Gastroesophageal sphincter (tissue), 4 donors: ENCODE results near the gene ADGRL2. TPM values are rescaled to one million over a fixed set of nuclear protein-coding genes. Genes with fewer than 3 reads are reported as not detected.
"Not testable (repeated sequence)": the region's sequence is repeated elsewhere in the genome, so short reads cannot be mapped to it uniquely, and the experiment has no call there.

Source experiments
- ATAC-seq: fragments of 150-250 bp; one replicate; pipeline ENCODE4 v1.9.1; 2016; ENCODE audit warnings: mild to moderate bottlenecking, moderate library complexity
- H3K27ac ChIP-seq, 4 donors: fragments of 200-600 bp; sonication (generic) in 3 of 4; 1 replicate in 3 of 4; 2 replicates in 1 of 4; pipeline ENCODE4 v1.5.1; 2016 to 2019
- H3K27me3 ChIP-seq: fragments of 200-600 bp; sonication (generic); one replicate; pipeline ENCODE4 v1.5.1; 2019
- H3K36me3 ChIP-seq, 2 donors: fragments of 200-600 bp; sonication (generic); one replicate each; pipeline ENCODE4 v1.5.1; 2019; ENCODE audit warnings: control low read depth in 1 of 2
- H3K4me1 ChIP-seq, 3 donors: fragments of 200-600 bp; sonication (generic); 1 replicate in 2 of 3; 2 replicates in 1 of 3; pipeline ENCODE4 v1.5.1; 2016 to 2019; ENCODE audit warnings: control low read depth in 2 of 3
- H3K4me3 ChIP-seq, 2 donors: fragments of 200-600 bp; sonication (generic); one replicate each; pipeline ENCODE4 v1.5.1; 2019; ENCODE audit warnings: mild to moderate bottlenecking in 1 of 2, moderate library complexity in 1 of 2
- H3K9me3 ChIP-seq, 3 donors: fragments of 200-600 bp; sonication (generic); one replicate each; pipeline ENCODE4 v1.5.1; 2017 to 2019; ENCODE audit warnings: control low read depth in 2 of 3
- CTCF ChIP-seq, 4 experiments: fragments of 200-600 bp in 2 of 4; fragments of 450-650 bp in 2 of 4; sonication (generic) in 1 of 4; IDR thresholded peaks; one replicate each; pipeline ENCODE4 v1.5.1; 2017 to 2019; ENCODE audit warnings: antibody characterized with exemption in 4 of 4, mild to moderate bottlenecking in 2 of 4, moderate library complexity in 2 of 4
- EP300 ChIP-seq: sonication (generic); formaldehyde crosslinking; IDR thresholded peaks from one replicate; pipeline ENCODE4 v1.6.1; 2017; ENCODE audit warnings: antibody characterized with exemption, mild to moderate bottlenecking
- POLR2A ChIP-seq, 2 donors: fragments of 450-650 bp; IDR thresholded peaks; one replicate each; pipeline ENCODE4 v1.6.1; 2017; ENCODE audit warnings: antibody characterized with exemption in 2 of 2, mild to moderate bottlenecking in 2 of 2, moderate library complexity in 1 of 2
- POLR2AphosphoS5 ChIP-seq: sonication (generic); formaldehyde crosslinking; IDR thresholded peaks from one replicate; pipeline ENCODE4 v1.6.1; 2017; ENCODE audit warnings: antibody characterized with exemption
- WGBS, 2 donors: methylation state at CpG; one replicate each; pipeline ENCODE4 v1.1.5; 2018; ENCODE audit warnings: low coverage in 1 of 2; 5-methylcytosine and 5-hydroxymethylcytosine counted together
- total RNA-seq, 4 donors: library from RNA; depleted of rRNA; stranded (reverse); fragments of >200 nt; gene quantifications; one replicate each; pipeline ENCODE4 v1.1.0, GENCODE V29; 2016

ADGRL2 gene
- total RNA-seq, 4 donors from 2014 or later: 68.9 to 141 (median 83.8) TPM

DNA sequence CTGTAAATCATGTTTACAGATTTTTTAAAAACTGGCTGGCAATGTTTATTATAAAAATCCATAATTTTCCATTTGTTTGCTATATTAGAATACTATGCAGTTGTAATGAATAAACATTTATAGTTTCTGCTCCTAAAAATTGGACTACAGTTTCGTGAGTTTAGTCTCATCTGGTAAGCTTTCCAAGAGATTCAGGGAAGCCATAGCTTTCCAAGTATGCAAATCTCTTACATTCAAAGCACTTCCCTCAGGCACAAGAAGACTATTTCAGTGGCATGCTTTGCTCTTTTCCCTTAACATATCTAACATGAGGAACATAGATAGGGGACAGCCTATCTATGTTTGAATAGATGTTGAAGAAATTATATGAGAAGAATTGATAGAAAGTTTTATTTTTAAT, 77.2 kb downstream of the ADGRL2 start:
- peaks cover 0 to 51% (median 6%) of the 10 kb centered on the region in 3 donors for H3K4me1 ChIP-seq
- 7 to 20% methylated on average over 1 of the region's 1 CpG for WGBS, 2 donors
- no peaks in the 10 kb centered on the region for H3K9me3 ChIP-seq
- TF ChIP-seq CTCF (IDR thresholded peaks at IDR 0.05) (no peak), POLR2AphosphoS5 (no peak), POLR2A (IDR thresholded peaks at IDR 0.05) (no peak), EP300 (no peak)
- no peak overlapping the region for H3K4me3 ChIP-seq
- H3K27me3 ChIP-seq: no peaks in the 10 kb centered on the region
- ATAC-seq: no peak
- no peaks in the 10 kb centered on the region for H3K36me3 ChIP-seq
- no peak overlapping the region for H3K27ac ChIP-seq

DNA sequence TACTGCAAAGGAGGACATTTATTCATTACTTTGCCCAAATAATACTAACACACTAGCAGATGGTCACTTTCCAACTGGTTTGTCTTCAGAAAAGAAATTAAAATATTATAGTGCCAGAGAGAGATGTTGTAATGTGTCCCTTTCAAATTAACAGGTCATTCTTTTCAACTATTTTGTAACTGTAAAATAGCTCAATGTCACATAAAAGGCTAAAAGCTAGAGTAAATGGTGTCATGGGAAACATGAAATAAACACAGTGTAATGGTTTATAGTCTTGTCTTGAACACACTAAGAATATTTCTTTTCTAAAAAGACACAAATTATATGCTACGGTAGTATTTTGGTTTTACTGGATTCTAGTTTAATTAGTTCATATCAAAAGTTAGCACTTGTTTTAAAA, 77.8 kb downstream of the ADGRL2 start:
- WGBS, 2 donors: 25 to 41% methylated on average over 1 of the region's 1 CpG
- H3K4me3 ChIP-seq: no peak overlapping the region
- H3K27ac ChIP-seq: peak overlapping the region in 1 of 4 donors; percentile 11
- no peaks in the 10 kb centered on the region for H3K36me3 ChIP-seq
- H3K4me1 ChIP-seq: peaks cover 0 to 46% (median 6%) of the 10 kb centered on the region in 3 donors
- TF ChIP-seq EP300 (no peak), POLR2AphosphoS5 (peak; percentile 83)
- ATAC-seq: peak; percentile 61
- H3K27me3 ChIP-seq: no peaks in the 10 kb centered on the region
- no peaks in the 10 kb centered on the region for H3K9me3 ChIP-seq

DNA sequence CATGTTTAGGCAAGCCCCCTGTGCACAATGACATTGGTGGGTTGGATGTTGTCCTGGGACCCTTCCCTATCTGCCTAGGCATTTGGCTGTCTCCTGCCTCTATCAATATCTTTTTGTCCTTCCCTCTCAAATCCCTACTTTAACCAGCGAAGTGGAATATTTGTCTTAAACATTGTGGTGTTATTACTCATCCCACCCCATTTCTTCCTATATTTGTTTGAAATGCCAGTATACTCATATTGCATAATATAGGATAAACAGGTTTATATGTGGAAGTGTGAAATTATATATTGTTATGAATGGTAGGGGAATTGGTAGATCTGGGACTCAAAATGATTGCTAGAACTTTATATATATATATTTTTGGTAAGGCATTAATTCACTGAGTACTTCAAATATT, 80.0 kb downstream of the ADGRL2 start:
- TF ChIP-seq EP300: no peak
- no peak for TF ChIP-seq CTCF (IDR thresholded peaks at IDR 0.05)
- Histone ChIP-seq H3K36me3 (no peaks in the 10 kb centered on the region), H3K4me1 (peaks cover 0 to 38% (median 6%) of the 10 kb centered on the region in 3 donors), H3K9me3 (no peaks in the 10 kb centered on the region), H3K27ac (no peak overlapping the region), H3K4me3 (no peak overlapping the region), H3K27me3 (no peaks in the 10 kb centered on the region)
- no peak for ATAC-seq
- 86 to 100% methylated on average over 1 of the region's 1 CpG for WGBS, 2 donors

GRCh38 chr1:81885291-81885690, 84.6 kb downstream of the ADGRL2 start:
- TF ChIP-seq POLR2AphosphoS5: no peak
- TF ChIP-seq EP300: no peak
- no peak for TF ChIP-seq CTCF (IDR thresholded peaks at IDR 0.05)
- TF ChIP-seq POLR2A (IDR thresholded peaks at IDR 0.05): no peak
- Histone ChIP-seq H3K36me3 (no peaks in the 10 kb centered on the region), H3K27me3 (no peaks in the 10 kb centered on the region), H3K27ac (no peak overlapping the region), H3K9me3 (no peaks in the 10 kb centered on the region), H3K4me1 (peaks cover 0 to 27% (median 0%) of the 10 kb centered on the region in 3 donors), H3K4me3 (no peak overlapping the region)
- ATAC-seq: no peak
- WGBS, 2 donors: 37 to 46% methylated on average over 4 of the region's 4 CpGs

- not testable (repeated sequence) for H3K9me3 ChIP-seq, H3K27me3 ChIP-seq, H3K4me3 ChIP-seq, H3K36me3 ChIP-seq, ATAC-seq, H3K27ac ChIP-seq
- H3K4me1 ChIP-seq: peaks cover 0 to 27% (median 0%) of the 10 kb centered on the region in 3 donors
- WGBS, 2 donors: 60 to 85% methylated on average over 1 to 6 of the region's 6 CpGs
Observed at GRCh38 chr1:81886292-81886691, 85.6 kb downstream of the ADGRL2 start.

- no peak for TF ChIP-seq EP300
- H3K9me3 ChIP-seq: no peaks in the 10 kb centered on the region
- no peak overlapping the region for H3K4me3 ChIP-seq
- WGBS, 2 donors: 55 to 61% methylated on average over 5 of the region's 5 CpGs
- H3K27me3 ChIP-seq: no peaks in the 10 kb centered on the region
- H3K36me3 ChIP-seq: no peaks in the 10 kb centered on the region
- ATAC-seq: no peak
- peaks cover 0 to 27% (median 0%) of the 10 kb centered on the region in 3 donors for H3K4me1 ChIP-seq
- H3K27ac ChIP-seq: no peak overlapping the region
Observed at GRCh38 chr1:81887421-81888144, 86.8 kb downstream of the ADGRL2 start.
